ENCODE data around the gene ZNF497.
"Not testable (repeated sequence)": the region's sequence is repeated elsewhere in the genome, so short reads cannot be mapped to it uniquely, and the experiment has no call there.

Gene ZNF497

DNA sequence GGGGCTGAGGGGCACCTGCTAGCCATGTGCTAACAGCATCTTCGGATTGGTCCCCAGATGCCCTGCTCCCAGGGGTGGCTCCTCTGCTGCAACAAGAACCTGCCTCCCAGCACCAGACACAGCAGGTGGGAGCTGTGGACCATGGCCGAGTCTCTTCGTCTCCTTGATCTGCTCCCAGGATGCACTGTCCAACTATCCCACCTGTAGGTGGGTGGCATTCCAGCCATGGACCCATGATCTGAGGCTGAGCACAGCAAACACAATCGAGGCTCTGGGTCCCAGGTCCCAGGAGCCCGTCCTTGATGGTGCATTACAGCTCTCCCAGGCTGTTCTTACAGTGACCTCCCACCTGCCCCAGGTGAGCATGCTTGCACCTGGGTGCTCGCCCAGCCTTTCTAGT, 16.7 kb upstream of the ZNF497 start (continued):
- TF ChIP-seq ZNF350 (tag by site-specific recombination; IDR thresholded peaks at IDR 0.05) = no peak
- no peak for TF ChIP-seq SP3 (tag by site-specific recombination; IDR thresholded peaks at IDR 0.05)
- TF ChIP-seq, protein P1, sequence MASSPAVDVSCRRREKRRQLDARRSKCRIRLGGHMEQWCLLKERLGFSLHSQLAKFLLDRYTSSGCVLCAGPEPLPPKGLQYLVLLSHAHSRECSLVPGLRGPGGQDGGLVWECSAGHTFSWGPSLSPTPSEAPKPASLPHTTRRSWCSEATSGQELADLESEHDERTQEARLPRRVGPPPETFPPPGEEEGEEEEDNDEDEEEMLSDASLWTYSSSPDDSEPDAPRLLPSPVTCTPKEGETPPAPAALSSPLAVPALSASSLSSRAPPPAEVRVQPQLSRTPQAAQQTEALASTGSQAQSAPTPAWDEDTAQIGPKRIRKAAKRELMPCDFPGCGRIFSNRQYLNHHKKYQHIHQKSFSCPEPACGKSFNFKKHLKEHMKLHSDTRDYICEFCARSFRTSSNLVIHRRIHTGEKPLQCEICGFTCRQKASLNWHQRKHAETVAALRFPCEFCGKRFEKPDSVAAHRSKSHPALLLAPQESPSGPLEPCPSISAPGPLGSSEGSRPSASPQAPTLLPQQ (tag by site-specific recombination; IDR thresholded peaks at IDR 0.05) = no peak
- TF ChIP-seq ZFP37 (tag by site-specific recombination; IDR thresholded peaks at IDR 0.05) = no peak
- TF ChIP-seq ZNF211 (tag by site-specific recombination; IDR thresholded peaks at IDR 0.05; ENCODE audit: low read depth) = no peak
- TF ChIP-seq ZNF10 (tag by site-specific recombination; IDR thresholded peaks at IDR 0.05) = no peak
- TF ChIP-seq, protein P2, sequence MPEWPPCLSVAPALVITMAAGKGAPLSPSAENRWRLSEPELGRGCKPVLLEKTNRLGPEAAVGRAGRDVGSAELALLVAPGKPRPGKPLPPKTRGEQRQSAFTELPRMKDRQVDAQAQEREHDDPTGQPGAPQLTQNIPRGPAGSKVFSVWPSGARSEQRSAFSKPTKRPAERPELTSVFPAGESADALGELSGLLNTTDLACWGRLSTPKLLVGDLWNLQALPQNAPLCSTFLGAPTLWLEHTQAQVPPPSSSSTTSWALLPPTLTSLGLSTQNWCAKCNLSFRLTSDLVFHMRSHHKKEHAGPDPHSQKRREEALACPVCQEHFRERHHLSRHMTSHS (tag by site-specific recombination; IDR thresholded peaks at IDR 0.05) = no peak
- TF ChIP-seq, protein P3, sequence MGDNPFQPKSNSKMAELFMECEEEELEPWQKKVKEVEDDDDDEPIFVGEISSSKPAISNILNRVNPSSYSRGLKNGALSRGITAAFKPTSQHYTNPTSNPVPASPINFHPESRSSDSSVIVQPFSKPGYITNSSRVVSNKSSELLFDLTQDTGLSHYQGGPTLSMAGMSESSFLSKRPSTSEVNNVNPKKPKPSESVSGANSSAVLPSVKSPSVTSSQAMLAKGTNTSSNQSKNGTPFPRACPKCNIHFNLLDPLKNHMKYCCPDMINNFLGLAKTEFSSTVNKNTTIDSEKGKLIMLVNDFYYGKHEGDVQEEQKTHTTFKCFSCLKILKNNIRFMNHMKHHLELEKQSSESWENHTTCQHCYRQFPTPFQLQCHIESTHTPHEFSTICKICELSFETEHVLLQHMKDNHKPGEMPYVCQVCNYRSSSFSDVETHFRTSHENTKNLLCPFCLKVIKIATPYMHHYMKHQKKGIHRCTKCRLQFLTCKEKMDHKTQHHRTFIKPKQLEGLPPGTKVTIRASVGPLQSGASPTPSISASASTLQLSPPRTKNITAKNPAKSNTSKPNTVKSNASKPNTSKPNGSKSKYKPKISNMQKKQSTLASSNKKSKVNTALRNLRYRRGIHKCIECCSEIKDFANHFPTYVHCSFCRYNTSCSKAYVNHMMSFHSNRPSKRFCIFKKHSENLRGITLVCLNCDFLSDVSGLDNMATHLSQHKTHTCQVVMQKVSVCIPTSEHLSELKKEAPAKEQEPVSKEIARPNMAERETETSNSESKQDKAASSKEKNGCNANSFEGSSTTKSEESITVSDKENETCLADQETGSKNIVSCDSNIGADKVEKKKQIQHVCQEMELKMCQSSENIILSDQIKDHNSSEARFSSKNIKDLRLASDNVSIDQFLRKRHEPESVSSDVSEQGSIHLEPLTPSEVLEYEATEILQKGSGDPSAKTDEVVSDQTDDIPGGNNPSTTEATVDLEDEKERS (tag by site-specific recombination; IDR thresholded peaks at IDR 0.05) = no peak
- TF ChIP-seq, protein P4, sequence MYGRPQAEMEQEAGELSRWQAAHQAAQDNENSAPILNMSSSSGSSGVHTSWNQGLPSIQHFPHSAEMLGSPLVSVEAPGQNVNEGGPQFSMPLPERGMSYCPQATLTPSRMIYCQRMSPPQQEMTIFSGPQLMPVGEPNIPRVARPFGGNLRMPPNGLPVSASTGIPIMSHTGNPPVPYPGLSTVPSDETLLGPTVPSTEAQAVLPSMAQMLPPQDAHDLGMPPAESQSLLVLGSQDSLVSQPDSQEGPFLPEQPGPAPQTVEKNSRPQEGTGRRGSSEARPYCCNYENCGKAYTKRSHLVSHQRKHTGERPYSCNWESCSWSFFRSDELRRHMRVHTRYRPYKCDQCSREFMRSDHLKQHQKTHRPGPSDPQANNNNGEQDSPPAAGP (tag by site-specific recombination; IDR thresholded peaks at IDR 0.05) = no peak

DNA sequence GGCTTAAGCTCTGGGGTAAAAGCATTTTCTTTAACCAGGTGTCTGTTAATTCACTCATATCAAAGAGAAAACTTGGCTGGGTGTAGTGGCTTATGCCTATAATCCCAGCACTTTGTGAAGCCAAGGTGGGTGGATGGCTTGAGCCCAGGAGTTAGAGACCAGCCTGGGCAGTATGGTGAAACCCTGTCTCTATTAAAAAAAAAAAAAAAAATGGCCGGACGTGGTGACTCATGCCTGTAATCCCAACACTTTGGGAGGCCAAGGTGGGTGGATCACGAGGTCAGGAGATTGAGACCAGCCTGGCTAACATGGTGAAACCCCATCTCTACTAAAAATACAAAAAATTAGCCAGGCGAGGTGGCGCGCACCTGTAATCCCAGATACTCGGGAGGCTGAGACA, 14.2 kb upstream of the ZNF497 start:
- CTCF ChIA-PET = interaction anchor here (1.0 kb wide), 1 partner anchor 15 kb away, joined by 5 read pairs; no protein-coding TSS in a partner anchor
- H3K4me1 ChIP-seq (ENCODE audit: control insufficient read depth, insufficient read depth, low read length); H3K36me3 ChIP-seq (ENCODE audit: control insufficient read depth in 2 of 2, insufficient read depth in 1 of 2, low read length in 2 of 2); H3K27ac ChIP-seq (ENCODE audit: extremely low read depth, low read depth, low read length); H3K4me3 ChIP-seq (ENCODE audit: low read depth, low read length); H3K9me3 ChIP-seq (ENCODE audit: control insufficient read depth, insufficient read depth, low read depth, low read length): not testable (repeated sequence)
- POLR2A ChIA-PET = interaction anchor here (0.7 kb wide), 2 partner anchors 11 to 74 kb away, joined by 4 read pairs; partner anchors contain the start of gene ZNF324B

DNA sequence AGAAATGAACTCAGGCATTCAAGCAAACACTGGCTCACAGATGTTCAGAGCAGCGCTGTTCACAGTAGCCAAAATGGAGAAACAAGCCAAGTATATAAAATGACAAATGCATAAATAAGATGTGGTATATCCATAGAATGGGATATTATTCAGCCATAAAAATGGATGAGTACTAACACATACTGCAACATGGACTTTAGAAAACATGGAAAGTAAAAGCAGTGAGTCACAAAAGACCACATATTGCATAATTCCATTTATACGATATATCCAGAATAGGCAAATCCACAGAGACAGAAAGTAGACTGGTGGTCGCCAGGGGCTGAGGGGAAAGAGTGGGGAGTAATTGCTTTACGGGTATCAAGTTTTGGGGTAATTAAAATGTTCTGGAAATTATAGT, 11.6 kb upstream of the ZNF497 start:
- Histone ChIP-seq H3K9me3 (ENCODE audit: control insufficient read depth, insufficient read depth, low read depth, low read length) (no peaks in the 10 kb centered on the region), H3K36me3 (ENCODE audit: control insufficient read depth in 2 of 2, insufficient read depth in 1 of 2, low read length in 2 of 2) (no peaks in the 10 kb centered on the region), H3K27ac (ENCODE audit: extremely low read depth, low read depth, low read length) (no peak overlapping the region), H3K4me3 (ENCODE audit: low read depth, low read length) (no peak overlapping the region), H3K4me1 (ENCODE audit: control insufficient read depth, insufficient read depth, low read length) (no peaks in the 10 kb centered on the region)
- TF ChIP-seq ZNF571 (tag by site-specific recombination; IDR thresholded peaks at IDR 0.05) (no peak), ZNF521 (tag by site-specific recombination; IDR thresholded peaks at IDR 0.05) (no peak), TRIM28 (IDR thresholded peaks at IDR 0.05; ENCODE audit: borderline replicate concordance, low read length) (no peak), ZNF274 (IDR thresholded peaks at IDR 0.05; ENCODE audit: low read length) (no peak), ZNF274 (tag by site-specific recombination; IDR thresholded peaks at IDR 0.05; ENCODE audit: borderline replicate concordance) (no peak), ZNF624 (tag by site-specific recombination; IDR thresholded peaks at IDR 0.05) (no peak), ZNF664 (tag by site-specific recombination; IDR thresholded peaks at IDR 0.05) (no peak)
- TF ChIP-seq, protein P1 (tag by site-specific recombination; IDR thresholded peaks at IDR 0.05) = no peak
- TF ChIP-seq, protein P5, sequence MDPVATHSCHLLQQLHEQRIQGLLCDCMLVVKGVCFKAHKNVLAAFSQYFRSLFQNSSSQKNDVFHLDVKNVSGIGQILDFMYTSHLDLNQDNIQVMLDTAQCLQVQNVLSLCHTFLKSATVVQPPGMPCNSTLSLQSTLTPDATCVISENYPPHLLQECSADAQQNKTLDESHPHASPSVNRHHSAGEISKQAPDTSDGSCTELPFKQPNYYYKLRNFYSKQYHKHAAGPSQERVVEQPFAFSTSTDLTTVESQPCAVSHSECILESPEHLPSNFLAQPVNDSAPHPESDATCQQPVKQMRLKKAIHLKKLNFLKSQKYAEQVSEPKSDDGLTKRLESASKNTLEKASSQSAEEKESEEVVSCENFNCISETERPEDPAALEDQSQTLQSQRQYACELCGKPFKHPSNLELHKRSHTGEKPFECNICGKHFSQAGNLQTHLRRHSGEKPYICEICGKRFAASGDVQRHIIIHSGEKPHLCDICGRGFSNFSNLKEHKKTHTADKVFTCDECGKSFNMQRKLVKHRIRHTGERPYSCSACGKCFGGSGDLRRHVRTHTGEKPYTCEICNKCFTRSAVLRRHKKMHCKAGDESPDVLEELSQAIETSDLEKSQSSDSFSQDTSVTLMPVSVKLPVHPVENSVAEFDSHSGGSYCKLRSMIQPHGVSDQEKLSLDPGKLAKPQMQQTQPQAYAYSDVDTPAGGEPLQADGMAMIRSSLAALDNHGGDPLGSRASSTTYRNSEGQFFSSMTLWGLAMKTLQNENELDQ (tag by site-specific recombination; IDR thresholded peaks at IDR 0.05; ENCODE audit: low read depth) = no peak
- ChIA-PET CTCF (interaction anchor here (1.2 kb wide), 1 partner anchor 12 kb away, joined by 4 read pairs; the partner anchor contains the start of gene ZNF497), POLR2A (interaction anchor here (4.2 kb wide), 1 partner anchor 11 kb away, joined by 35 read pairs; the partner anchor contains the start of gene ZNF497)
